Fibroblast of peridontal ligament (primary cell): Measurements from ENCODE around the gene CBLN1.
"Not testable (repeated sequence)": the region's sequence is repeated elsewhere in the genome, so short reads cannot be mapped to it uniquely, and the experiment has no call there.

Source experiments
- DNase-seq: peaks from one replicate; pipeline ENCODE4 v3.0.0-alpha.2; 2010; ENCODE audit errors: extremely low read depth

CBLN1 gene

GRCh38 chr16:49277766-49278566 lies 3.7 kb downstream of the CBLN1 start:
- DNase-seq: no peak

GRCh38 chr16:49277386-49277742 lies 4.3 kb downstream of the CBLN1 start:
- DNase-seq: no peak

GRCh38 chr16:49276646-49277385 lies 4.8 kb downstream of the CBLN1 start:
- no peak for DNase-seq

GRCh38 chr16:49275870-49276269 lies 5.8 kb downstream of the CBLN1 start:
- DNase-seq: no peak

- no peak for DNase-seq
Observed at GRCh38 chr16:49275050-49275730, 6.4 kb downstream of the CBLN1 start.

GRCh38 chr16:49274591-49274990 lies 7.0 kb downstream of the CBLN1 start:
- no peak for DNase-seq

- DNase-seq: no peak
Observed at GRCh38 chr16:49273771-49274170, 7.9 kb downstream of the CBLN1 start.

GRCh38 chr16:49271363-49271762 lies 10.3 kb downstream of the CBLN1 start:
- DNase-seq: no peak

GRCh38 chr16:49269201-49269600 lies 12.4 kb downstream of the CBLN1 start:
- DNase-seq: no peak

GRCh38 chr16:49268667-49269066 lies 13.0 kb downstream of the CBLN1 start:
- no peak for DNase-seq

- DNase-seq: no peak
Observed at GRCh38 chr16:49262501-49262900, 19.1 kb downstream of the CBLN1 start.

GRCh38 chr16:49261930-49262329 lies 19.7 kb downstream of the CBLN1 start:
- DNase-seq: no peak

GRCh38 chr16:49260956-49261530 lies 20.6 kb downstream of the CBLN1 start:
- DNase-seq: no peak

- no peak for DNase-seq
Observed at GRCh38 chr16:49260253-49260652, 21.4 kb downstream of the CBLN1 start.

GRCh38 chr16:49259330-49259729 lies 22.3 kb downstream of the CBLN1 start:
- DNase-seq: no peak

- no peak for DNase-seq
Observed at GRCh38 chr16:49250689-49251088, 30.9 kb downstream of the CBLN1 start.

GRCh38 chr16:49248227-49248626 lies 33.4 kb downstream of the CBLN1 start:
- DNase-seq: no peak

- no peak for DNase-seq
Observed at GRCh38 chr16:49236216-49236615, 45.4 kb downstream of the CBLN1 start.

GRCh38 chr16:49228335-49228734 lies 53.3 kb downstream of the CBLN1 start:
- DNase-seq: not testable (repeated sequence)
